Thyroid gland (tissue), 4 donors: ENCODE data around the gene SHC3.

Experiments
- POLR2A ChIP-seq, 2 donors: fragments of 450-650 bp; IDR thresholded peaks; one replicate each; pipeline ENCODE4 v1.6.1; 2017; ENCODE audit warnings: antibody characterized with exemption in 2 of 2, mild to moderate bottlenecking in 2 of 2, moderate library complexity in 1 of 2
- TF ChIP-seq, protein P1 (sequence below), 6 experiments: fragments of 200-600 bp in 3 of 6; fragments of 450-650 bp in 3 of 6; sonication (generic) in 3 of 6; IDR thresholded peaks; one replicate each; pipeline ENCODE4 v1.5.1; 2016 to 2019; ENCODE audit warnings: antibody characterized with exemption in 6 of 6, mild to moderate bottlenecking in 2 of 6, inconsistent platforms in 1 of 6, moderate library complexity in 1 of 6

- TF ChIP-seq POLR2A (IDR thresholded peaks at IDR 0.05): no peak
- TF ChIP-seq, protein P1, sequence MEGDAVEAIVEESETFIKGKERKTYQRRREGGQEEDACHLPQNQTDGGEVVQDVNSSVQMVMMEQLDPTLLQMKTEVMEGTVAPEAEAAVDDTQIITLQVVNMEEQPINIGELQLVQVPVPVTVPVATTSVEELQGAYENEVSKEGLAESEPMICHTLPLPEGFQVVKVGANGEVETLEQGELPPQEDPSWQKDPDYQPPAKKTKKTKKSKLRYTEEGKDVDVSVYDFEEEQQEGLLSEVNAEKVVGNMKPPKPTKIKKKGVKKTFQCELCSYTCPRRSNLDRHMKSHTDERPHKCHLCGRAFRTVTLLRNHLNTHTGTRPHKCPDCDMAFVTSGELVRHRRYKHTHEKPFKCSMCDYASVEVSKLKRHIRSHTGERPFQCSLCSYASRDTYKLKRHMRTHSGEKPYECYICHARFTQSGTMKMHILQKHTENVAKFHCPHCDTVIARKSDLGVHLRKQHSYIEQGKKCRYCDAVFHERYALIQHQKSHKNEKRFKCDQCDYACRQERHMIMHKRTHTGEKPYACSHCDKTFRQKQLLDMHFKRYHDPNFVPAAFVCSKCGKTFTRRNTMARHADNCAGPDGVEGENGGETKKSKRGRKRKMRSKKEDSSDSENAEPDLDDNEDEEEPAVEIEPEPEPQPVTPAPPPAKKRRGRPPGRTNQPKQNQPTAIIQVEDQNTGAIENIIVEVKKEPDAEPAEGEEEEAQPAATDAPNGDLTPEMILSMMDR (IDR thresholded peaks at IDR 0.05): no peak
Measured at GRCh38 chr9:89038382-89039103, 140.1 kb downstream of the SHC3 start.
